Activated B cell treated with CpG ODN at 0.5 μM for 24 hours (primary cell): ENCODE data around the gene PRKX. TPM values are rescaled to one million over a fixed set of nuclear protein-coding genes. Genes with fewer than 3 reads are reported as not detected.
"Not testable (repeated sequence)": the region's sequence is repeated elsewhere in the genome, so short reads cannot be mapped to it uniquely, and the experiment has no call there.

Source experiments
- ATAC-seq: fragments of 200-7000 bp; cut with Tn5 transposase; one replicate; pipeline ENCODE4 v1.10.0; 2021; ENCODE audit warnings: low read depth, mild to moderate bottlenecking, moderate library complexity
- CTCF ChIA-PET: fragments of 350-600 bp; sonication (Branson Sonifier 250); formaldehyde crosslinking; loops from one replicate; lab custom pipeline; 2021; ENCODE audit warnings: antibody characterized with exemption; lab: Charles Lee
- POLR2A ChIA-PET: fragments of 350-600 bp; sonication (Branson Sonifier 250); formaldehyde crosslinking; loops from one replicate; lab custom pipeline; 2021; ENCODE audit warnings: antibody characterized with exemption; lab: Charles Lee
- DNase-seq: peaks from one replicate; pipeline ENCODE4 v3.0.0; 2022
- H3K27ac Mint-ChIP-seq: one replicate; pipeline ENCODE4 v1.8.0; 2020; ENCODE audit warnings: mixed read lengths
- H3K27me3 Mint-ChIP-seq: one replicate; pipeline ENCODE4 v1.8.0; 2021; ENCODE audit warnings: mixed read lengths
- H3K36me3 Mint-ChIP-seq: one replicate; pipeline ENCODE4 v1.8.0; 2021; ENCODE audit warnings: low read depth, mixed read lengths
- H3K4me1 Mint-ChIP-seq: one replicate; pipeline ENCODE4 v1.8.0; 2021; ENCODE audit warnings: mixed read lengths
- H3K4me3 Mint-ChIP-seq: one replicate; pipeline ENCODE4 v1.8.0; 2020; ENCODE audit warnings: mild to moderate bottlenecking, mixed read lengths
- H3K9me3 Mint-ChIP-seq: one replicate; pipeline ENCODE4 v1.8.0; 2020; ENCODE audit warnings: mixed read lengths
- intact Hi-C: fragments of 100-400 bp; cut with micrococcal nuclease; formaldehyde crosslinking; loops from one replicate; pipeline ENCODE4 v1.15.1; 2024
- total RNA-seq: library from RNA; stranded (reverse); gene quantifications from 2 replicates; pipeline ENCODE4 v1.2.3, GENCODE V29; 2022
- TF ChIP-seq, protein P1 (sequence below): fragments of 200-600 bp; IDR thresholded peaks from one replicate; pipeline ENCODE4 v1.8.0; 2022; ENCODE audit warnings: antibody characterized with exemption, mild to moderate bottlenecking

The PRKX gene
- total RNA-seq, 1 donor from 2014 or later: 23.9 TPM

DNA sequence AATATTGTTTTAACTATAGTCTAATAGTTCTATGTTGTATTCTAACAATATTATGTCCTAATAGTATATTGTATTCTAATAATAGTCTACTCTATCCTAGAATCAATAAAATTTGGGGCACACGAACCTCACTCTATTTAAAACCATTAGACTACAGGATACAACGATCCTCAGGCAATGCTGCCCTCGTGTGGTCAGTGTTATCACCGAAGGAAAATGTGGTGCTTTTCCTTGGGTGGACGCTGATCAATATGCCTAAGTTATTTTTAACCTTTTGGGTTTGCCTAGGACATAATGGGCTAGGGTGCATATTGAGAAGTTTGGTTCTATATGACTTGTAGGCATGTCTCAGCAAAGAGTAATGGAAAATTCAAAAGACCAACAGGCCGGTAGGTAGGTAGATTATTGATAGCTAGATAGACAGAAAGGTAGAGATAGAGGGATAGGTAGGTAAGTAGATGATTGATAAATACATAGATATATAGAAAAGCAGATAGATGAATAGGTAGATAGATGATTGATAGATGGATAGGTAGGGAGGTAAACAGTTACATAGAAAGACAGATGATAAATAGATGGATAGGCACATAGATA is 75.1 kb downstream of the PRKX start:
- CTCF ChIA-PET: interaction anchor here (1.0 kb wide), 1 partner anchor 173 kb away, joined by 3 read pairs; no protein-coding TSS in a partner anchor
- H3K4me3 Mint-ChIP-seq: no peak overlapping the region
- peak; percentile 45 for ATAC-seq

GRCh38 chrX:3636803-3637202 is 76.6 kb downstream of the PRKX start:
- ATAC-seq (no peak), DNase-seq (no peak)
- H3K36me3 Mint-ChIP-seq: peaks cover 22% of the 10 kb centered on the region
- H3K27me3 Mint-ChIP-seq: no peaks in the 10 kb centered on the region
- TF ChIP-seq, protein P1, sequence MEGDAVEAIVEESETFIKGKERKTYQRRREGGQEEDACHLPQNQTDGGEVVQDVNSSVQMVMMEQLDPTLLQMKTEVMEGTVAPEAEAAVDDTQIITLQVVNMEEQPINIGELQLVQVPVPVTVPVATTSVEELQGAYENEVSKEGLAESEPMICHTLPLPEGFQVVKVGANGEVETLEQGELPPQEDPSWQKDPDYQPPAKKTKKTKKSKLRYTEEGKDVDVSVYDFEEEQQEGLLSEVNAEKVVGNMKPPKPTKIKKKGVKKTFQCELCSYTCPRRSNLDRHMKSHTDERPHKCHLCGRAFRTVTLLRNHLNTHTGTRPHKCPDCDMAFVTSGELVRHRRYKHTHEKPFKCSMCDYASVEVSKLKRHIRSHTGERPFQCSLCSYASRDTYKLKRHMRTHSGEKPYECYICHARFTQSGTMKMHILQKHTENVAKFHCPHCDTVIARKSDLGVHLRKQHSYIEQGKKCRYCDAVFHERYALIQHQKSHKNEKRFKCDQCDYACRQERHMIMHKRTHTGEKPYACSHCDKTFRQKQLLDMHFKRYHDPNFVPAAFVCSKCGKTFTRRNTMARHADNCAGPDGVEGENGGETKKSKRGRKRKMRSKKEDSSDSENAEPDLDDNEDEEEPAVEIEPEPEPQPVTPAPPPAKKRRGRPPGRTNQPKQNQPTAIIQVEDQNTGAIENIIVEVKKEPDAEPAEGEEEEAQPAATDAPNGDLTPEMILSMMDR: no peak
- no peak overlapping the region for H3K27ac Mint-ChIP-seq
- ChIA-PET CTCF (no interaction called here), POLR2A (no interaction called here)
- H3K4me1 Mint-ChIP-seq: peaks cover 5% of the 10 kb centered on the region
- no peak overlapping the region for H3K4me3 Mint-ChIP-seq
- H3K9me3 Mint-ChIP-seq: no peaks in the 10 kb centered on the region
- intact Hi-C loops: no loop called here

More for the DNA sequence above, 75.1 kb downstream of the PRKX start:
- Mint-ChIP-seq H3K27me3 (no peaks in the 10 kb centered on the region), H3K9me3 (no peaks in the 10 kb centered on the region), H3K36me3 (peaks cover 18% of the 10 kb centered on the region), H3K4me1 (peaks cover 5% of the 10 kb centered on the region), H3K27ac (no peak overlapping the region)
- intact Hi-C loops: no loop called here
- POLR2A ChIA-PET: no interaction called here
- TF ChIP-seq, protein P1: no peak
- no peak for DNase-seq

DNA sequence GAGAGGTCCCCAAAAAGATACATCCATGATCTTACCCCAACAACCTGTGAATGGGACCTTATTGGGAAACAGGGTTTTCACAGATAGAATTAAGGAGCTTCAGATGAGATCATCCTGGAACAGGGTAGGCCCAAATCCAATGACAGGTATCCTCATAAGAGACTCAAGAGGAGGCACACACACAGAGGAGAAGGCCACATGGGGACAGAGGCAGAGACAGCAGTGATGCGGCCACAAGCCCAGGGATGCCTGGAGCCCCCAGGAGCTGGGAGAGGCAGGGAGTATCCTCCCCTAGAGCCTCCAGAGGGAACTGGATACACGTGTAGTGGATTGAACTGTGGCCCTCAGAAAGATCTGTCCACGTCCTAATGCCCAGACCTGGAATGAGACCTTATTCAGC is 82.3 kb downstream of the PRKX start:
- TF ChIP-seq, protein P1: no peak
- Mint-ChIP-seq H3K4me1 (peaks cover 5% of the 10 kb centered on the region), H3K4me3 (no peak overlapping the region), H3K27ac (no peak overlapping the region), H3K9me3 (no peaks in the 10 kb centered on the region), H3K27me3 (no peaks in the 10 kb centered on the region), H3K36me3 (peaks cover 39% of the 10 kb centered on the region)
- ChIA-PET POLR2A (no interaction called here), CTCF (no interaction called here)
- no peak for ATAC-seq
- DNase-seq: no peak
- intact Hi-C loops: no loop called here

- ChIA-PET POLR2A (no interaction called here), CTCF (no interaction called here)
- intact Hi-C loops: no loop called here
- no peak overlapping the region for H3K27ac Mint-ChIP-seq
- no peaks in the 10 kb centered on the region for H3K27me3 Mint-ChIP-seq
- no peak for DNase-seq
- H3K4me1 Mint-ChIP-seq: no peaks in the 10 kb centered on the region
- TF ChIP-seq, protein P1: no peak
- no peak for ATAC-seq
- peaks cover 46% of the 10 kb centered on the region for H3K36me3 Mint-ChIP-seq
- H3K9me3 Mint-ChIP-seq: no peaks in the 10 kb centered on the region
- H3K4me3 Mint-ChIP-seq: no peak overlapping the region
Measured at GRCh38 chrX:3627594-3627993, 85.9 kb downstream of the PRKX start.

- Mint-ChIP-seq H3K4me3 (no peak overlapping the region), H3K9me3 (no peaks in the 10 kb centered on the region), H3K36me3 (peaks cover 59% of the 10 kb centered on the region), H3K27ac (no peak overlapping the region), H3K4me1 (no peaks in the 10 kb centered on the region), H3K27me3 (no peaks in the 10 kb centered on the region)
- ATAC-seq (no peak), DNase-seq (no peak)
- ChIA-PET CTCF (no interaction called here), POLR2A (no interaction called here)
- intact Hi-C loops: no loop called here
- TF ChIP-seq, protein P1: no peak
Measured at GRCh38 chrX:3621414-3621813, 92.0 kb downstream of the PRKX start.

- intact Hi-C loops: not testable (repeated sequence)
Measured at GRCh38 chrX:3611744-3612143, 101.7 kb downstream of the PRKX start.

More at GRCh38 chrX:3611744-3612143, 101.7 kb downstream of the PRKX start:
- H3K27ac Mint-ChIP-seq, H3K9me3 Mint-ChIP-seq, POLR2A ChIA-PET, ATAC-seq, CTCF ChIA-PET, H3K4me3 Mint-ChIP-seq, DNase-seq, H3K27me3 Mint-ChIP-seq, H3K4me1 Mint-ChIP-seq: not testable (repeated sequence)
- H3K36me3 Mint-ChIP-seq: peaks cover 52% of the 10 kb centered on the region
